HL-60 (cell line): ENCODE data around the gene CNST.

Experiments
- DNase-seq, 2 experiments: peaks; one replicate each; pipeline ENCODE4 v3.0.0-alpha.2; 2010 to 2020; ENCODE audit warnings: low read depth in 1 of 2, low spot score in 1 of 2
- H3K27ac ChIP-seq: fragments of 250-450 bp; sonication (Bioruptor Pico); replicated peaks from 2 replicates; pipeline ENCODE4 v1.5.1; 2020; ENCODE audit warnings: mild to moderate bottlenecking, moderate library complexity
- H3K27me3 ChIP-seq: fragments of 250-450 bp; sonication (Bioruptor Pico); 2 replicates; pipeline ENCODE4 v1.5.1; 2021; ENCODE audit warnings: mild to moderate bottlenecking, moderate library complexity; ENCODE audit not compliant: insufficient read depth, poor library complexity, severe bottlenecking
- H3K4me3 ChIP-seq: replicated peaks from 2 replicates; pipeline ENCODE4 v1.5.1; 2011; ENCODE audit warnings: mild to moderate bottlenecking, control low read depth, low read length; ENCODE audit not compliant: insufficient read depth
- CTCF ChIP-seq: IDR thresholded peaks from one replicate; pipeline ENCODE4 v1.5.1; 2011; ENCODE audit warnings: low read length, control low read depth, inconsistent platforms; ENCODE audit not compliant: insufficient read depth
- GABPA ChIP-seq: IDR thresholded peaks from 2 replicates; pipeline ENCODE4 v1.6.1; 2012; ENCODE audit warnings: low read depth
- POLR2AphosphoS5 ChIP-seq: IDR thresholded peaks from 2 replicates; pipeline ENCODE4 v1.6.1; 2012; ENCODE audit warnings: low read depth
- SPI1 ChIP-seq: IDR thresholded peaks from 2 replicates; pipeline ENCODE4 v1.6.1; 2012; ENCODE audit warnings: low read depth, mild to moderate bottlenecking, borderline replicate concordance
- TF ChIP-seq, protein P1 (sequence below): IDR thresholded peaks from 2 replicates; pipeline ENCODE4 v1.6.1; 2012; ENCODE audit warnings: low read depth; ENCODE audit not compliant: insufficient replicate concordance

Gene CNST

DNA sequence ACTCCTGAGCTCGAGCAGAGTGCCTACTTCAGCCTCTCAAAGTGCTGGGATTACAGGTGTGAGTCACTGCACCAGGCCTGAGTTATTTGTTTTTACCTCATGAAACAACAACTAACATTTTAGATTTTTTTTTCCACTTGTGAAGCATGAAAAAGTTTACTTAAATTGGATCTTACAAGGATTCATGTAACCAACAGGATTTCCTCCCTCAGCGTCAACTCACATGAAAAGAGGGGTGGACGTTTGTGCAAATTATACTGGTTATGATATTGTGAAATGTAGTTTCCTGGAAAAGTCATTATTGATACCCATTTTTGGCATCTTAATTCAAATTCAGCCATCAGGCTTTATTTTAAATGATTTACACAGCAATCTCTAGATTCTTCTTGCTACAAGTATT is 6.5 kb downstream of the CNST start:
- no peak for DNase-seq
- H3K4me3 ChIP-seq: no peak overlapping the region
- H3K27me3 ChIP-seq: no peaks in the 10 kb centered on the region
- H3K27ac ChIP-seq: peak overlapping the region; percentile 21
- TF ChIP-seq CTCF: no peak

DNA sequence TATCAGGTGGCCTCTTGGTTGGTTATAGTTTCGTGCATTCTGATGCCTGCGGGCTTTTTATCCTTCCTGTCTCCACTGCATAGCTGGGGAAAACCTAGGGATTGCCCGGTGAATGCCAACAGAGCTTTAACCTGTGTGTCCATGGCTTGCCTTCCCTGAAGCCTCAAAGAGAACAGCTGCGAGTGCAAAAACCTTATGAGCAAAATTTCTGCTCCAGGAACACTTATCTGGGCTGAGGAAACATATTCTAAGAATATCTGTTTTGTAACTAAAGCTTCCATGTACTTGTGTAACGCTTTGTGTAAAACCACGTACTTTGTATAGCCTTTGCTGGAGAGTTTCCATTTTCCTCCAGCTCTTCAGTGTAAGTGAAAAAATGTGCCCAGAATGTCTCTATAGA is 7.2 kb downstream of the CNST start:
- TF ChIP-seq POLR2AphosphoS5 (no peak), GABPA (no peak), SPI1 (no peak), CTCF (no peak)
- TF ChIP-seq, protein P1, sequence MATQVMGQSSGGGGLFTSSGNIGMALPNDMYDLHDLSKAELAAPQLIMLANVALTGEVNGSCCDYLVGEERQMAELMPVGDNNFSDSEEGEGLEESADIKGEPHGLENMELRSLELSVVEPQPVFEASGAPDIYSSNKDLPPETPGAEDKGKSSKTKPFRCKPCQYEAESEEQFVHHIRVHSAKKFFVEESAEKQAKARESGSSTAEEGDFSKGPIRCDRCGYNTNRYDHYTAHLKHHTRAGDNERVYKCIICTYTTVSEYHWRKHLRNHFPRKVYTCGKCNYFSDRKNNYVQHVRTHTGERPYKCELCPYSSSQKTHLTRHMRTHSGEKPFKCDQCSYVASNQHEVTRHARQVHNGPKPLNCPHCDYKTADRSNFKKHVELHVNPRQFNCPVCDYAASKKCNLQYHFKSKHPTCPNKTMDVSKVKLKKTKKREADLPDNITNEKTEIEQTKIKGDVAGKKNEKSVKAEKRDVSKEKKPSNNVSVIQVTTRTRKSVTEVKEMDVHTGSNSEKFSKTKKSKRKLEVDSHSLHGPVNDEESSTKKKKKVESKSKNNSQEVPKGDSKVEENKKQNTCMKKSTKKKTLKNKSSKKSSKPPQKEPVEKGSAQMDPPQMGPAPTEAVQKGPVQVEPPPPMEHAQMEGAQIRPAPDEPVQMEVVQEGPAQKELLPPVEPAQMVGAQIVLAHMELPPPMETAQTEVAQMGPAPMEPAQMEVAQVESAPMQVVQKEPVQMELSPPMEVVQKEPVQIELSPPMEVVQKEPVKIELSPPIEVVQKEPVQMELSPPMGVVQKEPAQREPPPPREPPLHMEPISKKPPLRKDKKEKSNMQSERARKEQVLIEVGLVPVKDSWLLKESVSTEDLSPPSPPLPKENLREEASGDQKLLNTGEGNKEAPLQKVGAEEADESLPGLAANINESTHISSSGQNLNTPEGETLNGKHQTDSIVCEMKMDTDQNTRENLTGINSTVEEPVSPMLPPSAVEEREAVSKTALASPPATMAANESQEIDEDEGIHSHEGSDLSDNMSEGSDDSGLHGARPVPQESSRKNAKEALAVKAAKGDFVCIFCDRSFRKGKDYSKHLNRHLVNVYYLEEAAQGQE: no peak
- H3K27me3 ChIP-seq: no peaks in the 10 kb centered on the region
- H3K27ac ChIP-seq: peak overlapping the region; percentile 1; the same call in 1 of the 2 replicates
- H3K4me3 ChIP-seq: no peak overlapping the region
- DNase-seq: peak in 1 of 2 experiments; percentile 12

DNA sequence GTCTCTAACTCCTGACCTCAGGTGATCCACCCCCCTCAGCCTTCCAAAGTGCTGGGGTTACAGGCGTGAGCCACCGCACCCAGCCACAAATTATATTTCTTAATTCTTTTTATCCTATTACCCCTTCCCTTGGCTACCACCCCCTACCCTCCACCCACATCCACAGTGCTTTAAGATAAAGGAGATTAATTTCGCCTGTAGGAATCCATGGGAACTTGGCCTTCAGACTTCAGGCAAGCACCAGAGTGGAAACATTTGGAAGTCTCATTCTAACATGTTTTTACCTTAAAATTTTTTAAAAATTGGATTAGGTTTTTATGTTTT is 10.4 kb downstream of the CNST start:
- TF ChIP-seq POLR2AphosphoS5: no peak
- TF ChIP-seq GABPA: no peak
- TF ChIP-seq SPI1: no peak
- TF ChIP-seq, protein P1: no peak
- TF ChIP-seq CTCF: no peak
- Histone ChIP-seq H3K27ac (no peak overlapping the region), H3K27me3 (no peaks in the 10 kb centered on the region), H3K4me3 (no peak overlapping the region)
- DNase-seq: no peak

GRCh38 chr1:246577082-246577719 is 10.9 kb downstream of the CNST start:
- DNase-seq: no peak
- Histone ChIP-seq H3K27me3 (no peaks in the 10 kb centered on the region), H3K4me3 (no peak overlapping the region), H3K27ac (no peak overlapping the region)
- TF ChIP-seq, protein P1: no peak
- TF ChIP-seq CTCF (no peak), SPI1 (no peak), POLR2AphosphoS5 (no peak)
